Trophoblast cell (in vitro differentiated cells and primary cell): ENCODE data around the gene MSMO1.

Experiments used
- DNase-seq, 2 donors: peaks; one replicate each; pipeline ENCODE4 v3.0.0-alpha.2; 2016
- H2AFZ ChIP-seq: 2 replicates; pipeline ENCODE4 v1.6.1; 2013; ENCODE audit warnings: low read length, moderate library complexity, mild to moderate bottlenecking; ENCODE audit not compliant: insufficient read depth, poor library complexity
- H2AK5ac ChIP-seq: 2 replicates; pipeline ENCODE4 v1.6.1; 2013; ENCODE audit warnings: mild to moderate bottlenecking, low read length
- H2BK120ac ChIP-seq: 2 replicates; pipeline ENCODE4 v1.6.1; 2013; ENCODE audit warnings: low read length, mild to moderate bottlenecking, moderate library complexity; ENCODE audit not compliant: insufficient read depth, poor library complexity
- H2BK12ac ChIP-seq: 2 replicates; pipeline ENCODE4 v1.6.1; 2013; ENCODE audit warnings: mild to moderate bottlenecking, low read length, moderate library complexity
- H2BK5ac ChIP-seq: 2 replicates; pipeline ENCODE4 v1.6.1; 2013; ENCODE audit warnings: low read length, low read depth, moderate library complexity, mild to moderate bottlenecking; ENCODE audit not compliant: poor library complexity
- H3K14ac ChIP-seq: 2 replicates; pipeline ENCODE4 v1.6.1; 2013; ENCODE audit warnings: mild to moderate bottlenecking, low read length
- H3K18ac ChIP-seq: 2 replicates; pipeline ENCODE4 v1.6.1; 2013; ENCODE audit warnings: mild to moderate bottlenecking, low read length
- H3K23ac ChIP-seq: 2 replicates; pipeline ENCODE4 v1.6.1; 2013; ENCODE audit warnings: low read length
- H3K27ac ChIP-seq: 2 replicates; pipeline ENCODE4 v1.5.1; 2013; ENCODE audit warnings: low read depth, mild to moderate bottlenecking, inconsistent platforms, low read length, moderate library complexity
- H3K27me3 ChIP-seq: 2 replicates; pipeline ENCODE4 v1.6.1; 2013; ENCODE audit warnings: inconsistent platforms, mild to moderate bottlenecking, low read length, moderate library complexity; ENCODE audit not compliant: insufficient read depth
- H3K36me3 ChIP-seq, 2 experiments: 1 replicate in 1 of 2; 2 replicates in 1 of 2; pipeline ENCODE4 v1.6.1; 2013; ENCODE audit warnings: low read length in 2 of 2, mild to moderate bottlenecking in 2 of 2, moderate library complexity in 1 of 2; ENCODE audit not compliant: insufficient read depth in 2 of 2, control insufficient read depth in 1 of 2
- H3K4ac ChIP-seq: 2 replicates; pipeline ENCODE4 v1.6.1; 2013; ENCODE audit warnings: low read depth, mild to moderate bottlenecking, low read length, moderate library complexity
- H3K4me1 ChIP-seq, 2 experiments: 1 replicate in 1 of 2; 2 replicates in 1 of 2; pipeline ENCODE4 v1.6.1; 2013; ENCODE audit warnings: low read length in 2 of 2, mild to moderate bottlenecking in 2 of 2, moderate library complexity in 1 of 2; ENCODE audit not compliant: insufficient read depth in 2 of 2, control insufficient read depth in 1 of 2
- H3K4me2 ChIP-seq: 2 replicates; pipeline ENCODE4 v1.6.1; 2013; ENCODE audit warnings: inconsistent platforms, mild to moderate bottlenecking, low read length, moderate library complexity
- H3K4me3 ChIP-seq: 2 replicates; pipeline ENCODE4 v1.5.1; 2013; ENCODE audit warnings: mild to moderate bottlenecking, low read depth, low read length, inconsistent platforms
- H3K79me1 ChIP-seq: one replicate; pipeline ENCODE4 v1.6.1; 2013; ENCODE audit warnings: low read length
- H3K79me2 ChIP-seq: 2 replicates; pipeline ENCODE4 v1.6.1; 2013; ENCODE audit warnings: low read length, mild to moderate bottlenecking; ENCODE audit not compliant: control insufficient read depth, insufficient read depth, poor library complexity
- H3K9ac ChIP-seq: 2 replicates; pipeline ENCODE4 v1.6.1; 2013; ENCODE audit warnings: mild to moderate bottlenecking, low read length
- H3K9me3 ChIP-seq: 2 replicates; pipeline ENCODE4 v1.6.1; 2013; ENCODE audit warnings: low read depth, mild to moderate bottlenecking, control low read depth, inconsistent platforms, low read length; ENCODE audit not compliant: insufficient read depth
- H4K12ac ChIP-seq: 2 replicates; pipeline ENCODE4 v1.6.1; 2013; ENCODE audit warnings: low read depth, mild to moderate bottlenecking, low read length, moderate library complexity
- H4K8ac ChIP-seq: 2 replicates; pipeline ENCODE4 v1.6.1; 2013; ENCODE audit warnings: low read depth, mild to moderate bottlenecking, low read length, moderate library complexity
- H4K91ac ChIP-seq: one replicate; pipeline ENCODE4 v1.6.1; 2013; ENCODE audit warnings: low read depth, mild to moderate bottlenecking, low read length, moderate library complexity
- WGBS: extraction: QIAGEN DNeasy Blood & Tissue Kit; methylation state at CpG from one replicate; pipeline ENCODE4 v1.1.7; 2013; ENCODE audit warnings: missing lambda C conversion rate; ENCODE audit not compliant: insufficient read length, insufficient coverage; ENCODE audit errors: extremely low coverage; 5-methylcytosine and 5-hydroxymethylcytosine counted together

MSMO1 gene

DNA sequence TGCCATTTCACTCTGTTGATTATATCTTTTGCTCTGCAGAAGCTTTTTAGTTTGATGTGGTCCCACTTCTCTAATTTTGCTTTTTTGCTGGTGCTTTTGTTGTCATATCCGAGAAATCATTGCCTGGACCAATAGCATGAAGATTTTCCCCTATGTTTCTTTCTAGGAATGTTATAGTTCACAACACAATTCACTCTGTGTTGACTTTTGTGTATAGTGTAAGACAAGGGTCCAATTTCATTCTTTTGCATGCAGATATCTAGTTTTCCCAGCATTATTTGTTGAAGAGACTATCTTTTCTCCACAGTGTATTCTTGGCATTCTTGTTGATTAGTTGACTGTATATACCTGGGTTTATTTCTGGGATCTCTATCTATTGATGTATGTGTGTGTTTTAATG, 43.1 kb downstream of the MSMO1 start:
- Histone ChIP-seq H3K4me1 (no peaks in the 10 kb centered on the region), H3K79me2 (no peaks in the 10 kb centered on the region), H3K9me3 (no peaks in the 10 kb centered on the region), H3K27ac (no peak overlapping the region), H4K91ac (no peak overlapping the region), H3K4me3 (no peak overlapping the region), H3K23ac (no peak overlapping the region), H3K18ac (no peak overlapping the region), H3K4ac (no peak overlapping the region), H2BK12ac (no peak overlapping the region), H3K4me2 (no peak overlapping the region), H2BK120ac (no peak overlapping the region), H3K79me1 (no peaks in the 10 kb centered on the region), H2AK5ac (no peak overlapping the region), H2AFZ (no peak overlapping the region), H4K12ac (no peak overlapping the region), H3K14ac (no peak overlapping the region), H3K36me3 (no peaks in the 10 kb centered on the region), H3K9ac (no peak overlapping the region), H4K8ac (no peak overlapping the region), H3K27me3 (no peaks in the 10 kb centered on the region), H2BK5ac (no peak overlapping the region)
- no CpG with 5 or more reads among the region's 1 CpG for WGBS
- no peak for DNase-seq

DNA sequence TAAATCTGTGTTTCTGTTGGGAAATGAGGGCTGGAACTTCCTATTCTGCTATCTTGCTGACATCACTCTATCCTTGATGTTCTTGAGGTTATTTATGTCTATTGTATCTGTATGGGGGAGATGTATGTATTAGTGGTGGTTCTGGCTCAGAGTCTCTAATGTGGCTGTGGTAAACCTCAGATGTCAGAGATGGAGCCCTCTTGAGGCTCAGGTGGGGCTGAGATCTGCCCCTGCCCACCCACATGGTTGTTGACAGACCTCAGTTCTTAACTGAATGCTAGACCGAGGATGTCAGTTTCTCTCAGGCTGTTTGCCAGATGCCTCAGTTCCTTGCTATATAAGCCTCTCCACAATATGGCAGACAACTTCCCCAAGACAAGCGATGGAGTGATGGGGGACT, 48.0 kb downstream of the MSMO1 start:
- Histone ChIP-seq H4K91ac (no peak overlapping the region), H3K23ac (no peak overlapping the region), H4K8ac (no peak overlapping the region), H3K27me3 (no peaks in the 10 kb centered on the region), H2BK120ac (no peak overlapping the region), H2BK5ac (no peak overlapping the region), H3K14ac (no peak overlapping the region), H3K79me2 (no peaks in the 10 kb centered on the region), H3K4me1 (no peaks in the 10 kb centered on the region), H4K12ac (no peak overlapping the region), H3K9me3 (no peaks in the 10 kb centered on the region), H3K79me1 (peaks cover 6% of the 10 kb centered on the region), H3K4me3 (no peak overlapping the region), H2BK12ac (no peak overlapping the region), H3K27ac (no peak overlapping the region), H3K9ac (no peak overlapping the region), H3K4ac (no peak overlapping the region), H3K36me3 (no peaks in the 10 kb centered on the region), H3K4me2 (no peak overlapping the region), H2AFZ (no peak overlapping the region), H2AK5ac (no peak overlapping the region), H3K18ac (no peak overlapping the region)
- no CpG with 5 or more reads among the region's 2 CpGs for WGBS
- no peak for DNase-seq

DNA sequence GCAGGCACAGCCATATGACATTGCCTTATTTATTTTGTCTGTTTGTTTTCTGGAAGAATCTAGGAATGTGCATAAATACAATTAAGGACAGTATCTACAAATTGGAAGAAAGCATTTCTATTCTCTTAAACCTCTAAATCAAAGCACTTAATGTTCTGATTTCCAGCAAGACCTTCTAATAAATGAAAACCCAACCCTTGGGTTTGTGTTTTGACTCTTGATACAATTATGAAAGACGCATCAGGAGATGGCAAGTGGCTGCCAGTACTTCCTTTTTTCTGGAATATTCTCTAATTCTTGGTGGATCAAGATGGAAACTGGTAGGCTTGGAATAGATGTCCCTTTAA, 50.9 kb downstream of the MSMO1 start:
- Histone ChIP-seq H3K23ac (no peak overlapping the region), H2BK120ac (no peak overlapping the region), H3K4me1 (peaks cover 0 to 2% of the 10 kb centered on the region in 2 experiments), H3K4me3 (no peak overlapping the region), H3K14ac (no peak overlapping the region), H2BK5ac (no peak overlapping the region), H4K91ac (no peak overlapping the region), H3K9ac (no peak overlapping the region), H3K79me2 (no peaks in the 10 kb centered on the region), H4K12ac (no peak overlapping the region), H3K27ac (no peak overlapping the region), H2AK5ac (no peak overlapping the region), H3K27me3 (no peaks in the 10 kb centered on the region), H2BK12ac (no peak overlapping the region), H3K18ac (no peak overlapping the region), H3K4me2 (peak overlapping the region; percentile 71), H3K9me3 (no peaks in the 10 kb centered on the region), H3K4ac (no peak overlapping the region), H4K8ac (no peak overlapping the region), H2AFZ (no peak overlapping the region), H3K36me3 (no peaks in the 10 kb centered on the region), H3K79me1 (peaks cover 6% of the 10 kb centered on the region)
- no peak for DNase-seq
- no CpG with 5 or more reads among the region's 1 CpG for WGBS

DNA sequence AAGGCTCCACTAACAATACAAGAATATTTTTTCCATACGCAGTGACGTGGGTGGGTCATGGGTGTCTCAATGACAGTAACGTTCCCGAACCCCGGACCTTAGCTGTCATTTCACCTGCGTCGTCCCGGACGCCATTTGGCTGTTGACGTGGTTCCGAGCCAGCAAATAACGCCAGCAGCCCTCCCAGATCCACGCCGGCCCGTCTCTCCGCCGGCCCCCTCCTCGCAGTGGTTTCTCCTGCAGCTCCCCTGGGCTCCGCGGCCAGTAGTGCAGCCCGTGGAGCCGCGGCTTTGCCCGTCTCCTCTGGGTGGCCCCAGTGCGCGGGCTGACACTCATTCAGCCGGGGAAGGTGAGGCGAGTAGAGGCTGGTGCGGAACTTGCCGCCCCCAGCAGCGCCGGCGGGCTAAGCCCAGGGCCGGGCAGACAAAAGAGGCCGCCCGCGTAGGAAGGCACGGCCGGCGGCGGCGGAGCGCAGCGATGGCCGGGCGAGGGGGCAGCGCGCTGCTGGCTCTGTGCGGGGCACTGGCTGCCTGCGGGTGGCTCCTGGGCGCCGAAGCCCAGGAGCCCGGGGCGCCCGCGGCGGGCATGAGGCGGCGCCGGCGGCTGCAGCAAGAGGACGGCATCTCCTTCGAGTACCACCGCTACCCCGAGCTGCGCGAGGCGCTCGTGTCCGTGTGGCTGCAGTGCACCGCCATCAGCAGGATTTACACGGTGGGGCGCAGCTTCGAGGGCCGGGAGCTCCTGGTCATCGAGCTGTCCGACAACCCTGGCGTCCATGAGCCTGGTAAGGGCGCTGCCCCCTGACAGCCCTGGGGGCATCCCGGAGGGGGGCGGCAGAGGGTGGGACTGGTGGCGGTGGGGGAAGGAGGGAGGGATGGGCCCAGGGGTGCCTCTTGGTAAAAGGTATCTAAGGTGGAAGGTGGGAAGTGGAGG, 51.5 kb downstream of the MSMO1 start, which contains the start of gene CPE:
Gene CPE (plus strand): TSS at position 264 of the 933 bp plus-strand sequence. CDS start 214 bp downstream, at position 478.
- Histone ChIP-seq H3K27ac (no peak within 1 kb of the TSS), H3K9me3 (no peaks in the 10 kb centered on the region), H2BK12ac (peak within 1 kb of the TSS; percentile 63), H3K14ac (peak within 1 kb of the TSS; percentile 5), H3K18ac (no peak within 1 kb of the TSS), H4K8ac (no peak within 1 kb of the TSS), H3K23ac (no peak within 1 kb of the TSS), H3K79me2 (no peaks in the 10 kb centered on the region), H3K4ac (peak within 1 kb of the TSS; percentile 2), H2BK120ac (no peak within 1 kb of the TSS), H3K36me3 (no peaks in the 10 kb centered on the region), H2AFZ (peak within 1 kb of the TSS; percentile 37), H3K27me3 (no peaks in the 10 kb centered on the region), H2AK5ac (no peak within 1 kb of the TSS), H3K4me1 (peaks cover 2 to 4% of the 10 kb centered on the region in 2 experiments), H3K9ac (no peak within 1 kb of the TSS), H4K91ac (no peak within 1 kb of the TSS), H4K12ac (no peak within 1 kb of the TSS), H2BK5ac (no peak within 1 kb of the TSS), H3K4me2 (peak within 1 kb of the TSS; percentile 71), H3K4me3 (peak within 1 kb of the TSS; percentile 85), H3K79me1 (peaks cover 6% of the 10 kb centered on the region)
- DNase-seq, result peak; percentile 53 to 66
- WGBS, result no CpG with 5 or more reads among the region's 82 CpGs
